Cardiac fibroblast (primary cell): ENCODE data around the gene RIMKLA.

Source experiments
- DNase-seq, 2 donors: peaks; one replicate each; pipeline versions ENCODE4 v3.0.0 to v3.0.0-alpha.2; 2010; ENCODE audit warnings: low read depth in 2 of 2
- H3K4me3 ChIP-seq, 2 donors: replicated peaks in 1 of 2; 1 replicate in 1 of 2; 2 replicates in 1 of 2; pipeline ENCODE4 v1.5.1; 2011; ENCODE audit warnings: low read depth in 2 of 2, low read length in 2 of 2, mild to moderate bottlenecking in 2 of 2, moderate library complexity in 1 of 2
- TF ChIP-seq, protein P1 (sequence below): IDR thresholded peaks from one replicate; pipeline ENCODE4 v1.5.1; 2011; ENCODE audit warnings: low read depth, mild to moderate bottlenecking, low read length, inconsistent platforms

RIMKLA gene

DNA sequence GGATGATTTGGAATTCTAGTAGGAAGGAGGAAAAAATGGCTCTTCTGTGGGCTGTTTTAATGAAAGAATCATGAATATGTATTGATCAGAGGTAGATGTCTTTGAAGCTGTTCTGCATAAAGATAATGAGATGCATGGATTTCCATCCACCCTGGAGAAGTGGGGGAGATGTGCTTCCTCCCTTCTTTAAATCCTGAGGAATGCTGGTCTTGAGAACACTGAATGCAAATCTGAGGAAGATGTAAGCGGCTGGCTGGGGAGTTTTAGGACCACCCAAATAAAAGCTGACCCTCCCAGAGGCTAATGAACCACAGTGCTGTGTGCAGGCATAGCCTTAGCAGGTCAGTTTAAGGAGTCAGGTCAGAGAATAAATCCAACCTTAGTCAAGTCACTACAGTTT lies 37.9 kb downstream of the RIMKLA start:
- TF ChIP-seq, protein P1, sequence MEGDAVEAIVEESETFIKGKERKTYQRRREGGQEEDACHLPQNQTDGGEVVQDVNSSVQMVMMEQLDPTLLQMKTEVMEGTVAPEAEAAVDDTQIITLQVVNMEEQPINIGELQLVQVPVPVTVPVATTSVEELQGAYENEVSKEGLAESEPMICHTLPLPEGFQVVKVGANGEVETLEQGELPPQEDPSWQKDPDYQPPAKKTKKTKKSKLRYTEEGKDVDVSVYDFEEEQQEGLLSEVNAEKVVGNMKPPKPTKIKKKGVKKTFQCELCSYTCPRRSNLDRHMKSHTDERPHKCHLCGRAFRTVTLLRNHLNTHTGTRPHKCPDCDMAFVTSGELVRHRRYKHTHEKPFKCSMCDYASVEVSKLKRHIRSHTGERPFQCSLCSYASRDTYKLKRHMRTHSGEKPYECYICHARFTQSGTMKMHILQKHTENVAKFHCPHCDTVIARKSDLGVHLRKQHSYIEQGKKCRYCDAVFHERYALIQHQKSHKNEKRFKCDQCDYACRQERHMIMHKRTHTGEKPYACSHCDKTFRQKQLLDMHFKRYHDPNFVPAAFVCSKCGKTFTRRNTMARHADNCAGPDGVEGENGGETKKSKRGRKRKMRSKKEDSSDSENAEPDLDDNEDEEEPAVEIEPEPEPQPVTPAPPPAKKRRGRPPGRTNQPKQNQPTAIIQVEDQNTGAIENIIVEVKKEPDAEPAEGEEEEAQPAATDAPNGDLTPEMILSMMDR, result no peak
- no peak for DNase-seq
- no peak overlapping the region for H3K4me3 ChIP-seq

DNA sequence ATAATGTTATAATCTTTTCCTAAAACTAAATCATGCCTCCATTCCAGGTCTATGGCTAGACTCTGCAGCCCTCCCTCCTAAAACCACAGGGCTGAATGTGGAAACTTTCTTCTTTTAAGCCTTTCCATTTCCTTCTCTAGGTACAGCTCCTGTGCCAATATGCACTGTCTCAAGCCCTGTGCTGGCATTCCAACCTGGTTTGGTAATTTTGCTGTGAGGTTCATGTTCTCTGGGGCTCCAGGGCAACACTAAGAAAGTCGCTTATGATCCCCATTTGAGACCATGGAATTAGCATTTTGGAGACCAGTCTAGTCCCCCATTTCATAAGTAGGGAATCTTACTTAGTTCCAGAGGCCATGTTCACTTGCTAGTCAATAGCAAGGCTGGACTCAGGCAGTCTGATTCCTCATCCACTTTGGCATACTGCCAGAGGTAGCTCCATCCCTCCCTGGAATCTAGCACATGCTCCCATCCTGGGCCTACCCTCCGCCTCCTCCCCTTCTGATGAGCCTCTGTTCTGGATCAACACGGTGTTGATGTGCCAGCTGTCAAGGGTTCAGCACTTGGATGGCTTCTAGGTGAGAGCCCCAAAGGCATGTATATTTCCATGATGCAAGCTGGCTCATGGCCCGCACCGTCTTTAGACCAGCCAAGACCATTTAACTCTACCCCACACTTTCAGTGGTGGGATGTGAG lies 38.7 kb downstream of the RIMKLA start:
- peak in 1 of 2 donors; percentile 47 for DNase-seq
- TF ChIP-seq, protein P1, result no peak
- H3K4me3 ChIP-seq, result no peak overlapping the region

DNA sequence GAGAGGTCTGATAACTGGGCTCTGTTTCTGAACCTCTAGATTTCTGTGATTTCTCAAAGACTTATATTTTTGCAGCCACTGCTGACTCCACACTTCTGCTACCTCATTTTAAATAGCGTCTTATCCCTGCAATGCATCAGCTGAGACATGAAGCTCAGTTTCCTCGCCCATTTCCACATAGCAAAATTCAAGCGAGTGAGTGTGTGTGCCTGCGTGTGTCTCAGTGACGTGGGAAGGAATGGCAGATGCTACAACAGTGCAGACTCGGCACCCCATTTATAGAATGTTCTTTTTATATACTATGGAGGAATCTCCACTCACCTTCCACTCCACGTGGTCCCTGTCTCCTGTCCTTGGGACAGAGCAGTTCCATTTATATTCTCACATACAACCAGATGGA lies 39.5 kb downstream of the RIMKLA start:
- TF ChIP-seq, protein P1, result no peak
- H3K4me3 ChIP-seq, result no peak overlapping the region
- peak in 1 of 2 donors; percentile 7 for DNase-seq

DNA sequence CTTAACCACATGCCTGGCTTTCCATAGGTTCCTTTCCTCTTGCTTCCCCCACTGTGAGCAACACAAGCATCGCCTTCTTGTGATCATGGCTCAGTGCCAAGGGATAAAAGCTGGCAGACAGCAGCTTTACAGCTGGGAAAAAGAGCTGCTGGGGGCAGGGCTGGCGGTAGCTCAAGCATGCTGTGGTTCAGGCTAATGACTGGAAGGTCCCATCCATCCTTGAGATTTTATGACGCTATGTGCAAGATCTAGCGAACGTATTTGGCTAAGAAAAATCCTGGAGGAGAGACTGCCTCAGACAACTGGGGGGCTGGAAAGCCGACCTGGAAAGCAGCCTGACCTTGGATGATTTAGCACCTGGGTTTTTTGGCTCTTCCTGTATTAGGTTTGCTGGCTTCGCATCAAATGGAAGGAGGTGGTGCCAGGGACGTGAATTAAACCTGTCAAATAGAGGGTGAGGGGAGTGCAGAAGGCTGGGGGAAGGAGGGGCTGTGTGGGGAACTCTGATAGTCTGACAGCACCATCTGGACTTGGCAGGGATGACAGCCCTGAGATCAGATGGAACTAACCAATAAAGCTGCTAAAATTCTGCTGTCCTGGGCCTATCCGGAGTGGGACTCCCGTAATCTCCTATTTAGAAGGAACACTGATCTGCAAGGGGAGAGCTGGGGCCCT lies 40.5 kb downstream of the RIMKLA start:
- no peak overlapping the region for H3K4me3 ChIP-seq
- TF ChIP-seq, protein P1, result no peak
- DNase-seq, result peak; percentile 61 to 92

GRCh38 chr1:42422737-42423136 lies 42.1 kb downstream of the RIMKLA start:
- DNase-seq, result peak in 1 of 2 donors; percentile 17
- TF ChIP-seq, protein P1, result no peak
- no peak overlapping the region for H3K4me3 ChIP-seq

GRCh38 chr1:42423681-42424080 lies 43.1 kb downstream of the RIMKLA start:
- H3K4me3 ChIP-seq, result no peak overlapping the region
- TF ChIP-seq, protein P1, result no peak
- DNase-seq, result no peak
